ENCODE results near the gene LEMD2.

The LEMD2 gene

DNA sequence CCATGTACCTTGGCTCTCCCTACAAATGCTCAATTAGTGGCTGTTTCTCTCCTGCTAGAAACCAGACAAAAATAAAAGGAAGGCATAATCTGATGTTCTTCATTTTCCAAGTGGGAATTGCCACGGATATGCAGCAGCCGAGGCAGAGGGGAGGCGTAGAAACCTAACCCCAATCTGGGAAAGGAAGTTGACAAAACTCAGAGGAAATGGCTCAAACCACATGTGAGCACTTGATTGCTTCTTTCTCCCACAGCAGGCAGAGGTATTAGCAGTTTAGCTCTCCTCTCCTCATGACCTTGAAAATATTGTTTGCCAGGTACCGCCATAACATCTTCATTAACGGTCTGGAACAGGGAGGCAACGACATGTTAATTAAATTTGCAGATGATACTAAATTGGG lies 18.7 kb upstream of the LEMD2 start:
- no peak for DNase-seq (ENCODE audit: extremely low read depth, insufficient read length)
- TF ChIP-seq CTCF (IDR thresholded peaks at IDR 0.05; ENCODE audit: insufficient read depth, low read length, poor library complexity, severe bottlenecking): no peak
- Histone ChIP-seq H3K4me3 (replicated peaks; ENCODE audit: low read depth, low read length) (no peak overlapping the region), H3K27me3 (replicated peaks; ENCODE audit: control insufficient read depth, insufficient read depth, low read length) (no peaks in the 10 kb centered on the region; the same call in 1 of the 2 replicates), H3K36me3 (ENCODE audit: control insufficient read depth, insufficient read depth, low read length) (no peaks in the 10 kb centered on the region)

DNA sequence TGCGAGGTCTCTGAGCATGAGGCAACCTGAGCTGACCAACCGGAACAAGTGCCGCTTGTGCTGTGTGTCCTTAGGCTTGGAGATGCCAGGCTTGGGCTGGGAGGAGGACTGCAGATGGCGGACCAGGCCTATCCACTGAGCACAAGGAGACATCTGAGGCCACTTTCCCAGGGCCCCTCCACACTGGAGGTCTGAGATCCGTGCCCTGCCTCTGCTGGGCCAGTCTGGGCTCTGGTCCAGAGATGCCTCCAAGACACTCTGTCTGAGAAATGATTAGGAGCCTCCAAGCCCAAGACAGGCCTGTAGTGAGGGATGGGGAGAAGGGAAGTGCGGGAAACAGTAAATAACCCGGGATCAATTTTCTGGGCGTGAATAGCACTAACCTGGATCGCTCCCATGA lies 17.9 kb upstream of the LEMD2 start:
- H3K27me3 ChIP-seq (replicated peaks; ENCODE audit: control insufficient read depth, insufficient read depth, low read length): no peaks in the 10 kb centered on the region; the same call in 1 of the 2 replicates
- TF ChIP-seq CTCF (IDR thresholded peaks at IDR 0.05; ENCODE audit: insufficient read depth, low read length, poor library complexity, severe bottlenecking): no peak

DNA sequence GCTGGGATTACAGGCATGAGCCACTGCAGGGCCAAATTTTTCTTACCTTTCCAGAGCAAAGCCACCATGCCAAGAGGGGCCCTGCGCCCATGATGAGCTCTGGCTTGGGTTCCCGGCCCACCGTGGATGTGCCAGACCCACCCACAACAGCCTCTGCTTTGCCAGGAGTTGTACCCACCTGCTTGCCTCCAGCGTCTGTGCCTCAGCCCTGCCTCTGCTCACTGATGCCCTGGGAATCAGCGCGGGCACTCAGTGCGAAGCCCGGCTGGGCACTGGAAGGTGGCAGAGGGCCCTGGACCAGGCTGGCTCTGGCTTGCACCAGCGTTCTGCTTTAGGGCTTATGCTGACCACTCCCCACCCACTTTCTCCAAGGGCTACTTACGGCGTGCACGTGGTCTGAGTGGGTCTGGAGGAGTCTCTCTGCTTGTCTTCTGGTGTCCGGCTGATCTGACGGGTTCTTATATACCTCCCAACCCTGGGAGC lies 14.7 kb upstream of the LEMD2 start, which contains the start of gene MLN:
MLN (minus strand) TSS at position 433 of the 483 bp plus-strand sequence. CDS start 2,840 bp downstream, outside the sequence.
- no peak for TF ChIP-seq CTCF (IDR thresholded peaks at IDR 0.05; ENCODE audit: insufficient read depth, low read length, poor library complexity, severe bottlenecking)
- no peak for DNase-seq (ENCODE audit: extremely low read depth, insufficient read length)
- no peaks in the 10 kb centered on the region; the same call in none of the 2 replicates for H3K27me3 ChIP-seq (replicated peaks; ENCODE audit: control insufficient read depth, insufficient read depth, low read length)

More for the DNA sequence above, 17.9 kb upstream of the LEMD2 start:
- no peaks in the 10 kb centered on the region for H3K36me3 ChIP-seq (ENCODE audit: control insufficient read depth, insufficient read depth, low read length)
- no peak overlapping the region for H3K4me3 ChIP-seq (replicated peaks; ENCODE audit: low read depth, low read length)
- DNase-seq (ENCODE audit: extremely low read depth, insufficient read length): no peak

DNA sequence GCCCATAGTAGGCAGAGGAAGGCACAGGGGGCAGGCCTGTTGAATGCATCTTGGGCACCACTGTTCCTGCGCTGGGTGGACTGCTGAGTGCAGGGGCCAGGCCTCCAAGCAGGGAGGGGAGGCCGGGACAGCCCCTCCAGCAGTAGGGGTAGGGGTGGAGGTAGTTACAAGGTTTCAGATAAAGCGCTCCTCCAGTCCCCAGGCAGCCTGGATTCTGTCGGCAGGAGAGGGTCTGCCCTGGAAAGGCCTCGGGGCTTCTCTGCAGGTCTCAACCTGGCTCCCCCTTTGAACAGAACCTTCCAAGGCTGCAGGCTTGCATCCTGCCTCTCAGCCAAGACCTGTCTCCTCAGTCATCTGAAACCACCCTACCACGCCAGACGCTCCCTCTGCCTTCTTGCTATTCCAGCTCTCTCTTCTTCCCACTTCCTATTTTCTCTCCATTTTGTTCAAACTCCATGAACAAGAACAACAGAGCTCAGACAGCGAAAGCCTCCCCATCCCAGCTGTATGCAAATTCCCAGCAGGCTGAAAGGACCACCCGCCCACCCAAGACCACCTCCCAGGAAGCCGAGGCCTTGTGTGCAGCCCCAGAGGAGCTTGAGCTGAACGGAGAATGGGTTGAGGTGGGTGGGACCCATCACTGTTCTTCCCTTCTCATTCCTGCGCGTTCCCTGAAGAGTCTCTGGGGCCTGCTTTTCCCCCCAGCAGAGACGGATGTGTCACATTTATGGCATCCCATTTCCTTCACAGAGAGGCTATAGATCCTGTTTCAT lies 13.4 kb upstream of the LEMD2 start:
- H3K36me3 ChIP-seq (ENCODE audit: control insufficient read depth, insufficient read depth, low read length): no peaks in the 10 kb centered on the region
- DNase-seq (ENCODE audit: extremely low read depth, insufficient read length): no peak

More for the DNA sequence above, 14.7 kb upstream of the LEMD2 start, which contains the start of gene MLN:
- H3K4me3 ChIP-seq (replicated peaks; ENCODE audit: low read depth, low read length): no peak within 1 kb of the TSS
- no peaks in the 10 kb centered on the region for H3K36me3 ChIP-seq (ENCODE audit: control insufficient read depth, insufficient read depth, low read length)

DNA sequence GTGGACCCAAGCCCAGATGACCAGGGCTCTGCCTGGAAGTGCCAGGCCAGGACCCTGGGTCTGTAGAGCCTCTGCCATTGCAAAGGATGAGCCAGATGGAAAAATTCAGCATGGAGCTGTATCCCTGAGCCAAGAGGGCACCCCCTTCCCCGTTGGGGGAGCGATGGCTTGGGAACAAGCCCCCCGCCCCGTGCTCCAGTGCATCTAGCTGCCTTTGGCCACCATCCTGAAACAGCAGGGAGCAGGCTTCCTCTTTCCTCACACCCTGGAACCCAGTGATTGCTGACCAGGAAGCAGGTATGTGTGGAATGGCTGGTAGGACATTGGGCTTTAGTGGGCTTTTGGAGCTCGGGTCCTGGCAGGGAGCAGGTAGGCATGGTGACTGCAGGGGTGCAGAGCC lies 12.7 kb upstream of the LEMD2 start:
- no peak for TF ChIP-seq CTCF (IDR thresholded peaks at IDR 0.05; ENCODE audit: insufficient read depth, low read length, poor library complexity, severe bottlenecking)
- Histone ChIP-seq H3K36me3 (ENCODE audit: control insufficient read depth, insufficient read depth, low read length) (no peaks in the 10 kb centered on the region), H3K27me3 (replicated peaks; ENCODE audit: control insufficient read depth, insufficient read depth, low read length) (no peaks in the 10 kb centered on the region; the same call in none of the 2 replicates), H3K4me3 (replicated peaks; ENCODE audit: low read depth, low read length) (no peak overlapping the region)
- DNase-seq (ENCODE audit: extremely low read depth, insufficient read length): no peak

More for the DNA sequence above, 13.4 kb upstream of the LEMD2 start:
- H3K4me3 ChIP-seq (replicated peaks; ENCODE audit: low read depth, low read length): no peak overlapping the region
- no peak for TF ChIP-seq CTCF (IDR thresholded peaks at IDR 0.05; ENCODE audit: insufficient read depth, low read length, poor library complexity, severe bottlenecking)
- no peaks in the 10 kb centered on the region; the same call in none of the 2 replicates for H3K27me3 ChIP-seq (replicated peaks; ENCODE audit: control insufficient read depth, insufficient read depth, low read length)

Measured in GM06990 (cell line).